ENCODE data around the gene KASH5. TPM values are rescaled to one million over a fixed set of nuclear protein-coding genes. Genes with fewer than 3 reads are reported as not detected.

The KASH5 gene
- total and polyA plus RNA-seq, 2 of the 8 experiments (the other 6 are each of a cell fraction or from before 2014, with no cell fraction given): 0.05 to 0.19 TPM

DNA sequence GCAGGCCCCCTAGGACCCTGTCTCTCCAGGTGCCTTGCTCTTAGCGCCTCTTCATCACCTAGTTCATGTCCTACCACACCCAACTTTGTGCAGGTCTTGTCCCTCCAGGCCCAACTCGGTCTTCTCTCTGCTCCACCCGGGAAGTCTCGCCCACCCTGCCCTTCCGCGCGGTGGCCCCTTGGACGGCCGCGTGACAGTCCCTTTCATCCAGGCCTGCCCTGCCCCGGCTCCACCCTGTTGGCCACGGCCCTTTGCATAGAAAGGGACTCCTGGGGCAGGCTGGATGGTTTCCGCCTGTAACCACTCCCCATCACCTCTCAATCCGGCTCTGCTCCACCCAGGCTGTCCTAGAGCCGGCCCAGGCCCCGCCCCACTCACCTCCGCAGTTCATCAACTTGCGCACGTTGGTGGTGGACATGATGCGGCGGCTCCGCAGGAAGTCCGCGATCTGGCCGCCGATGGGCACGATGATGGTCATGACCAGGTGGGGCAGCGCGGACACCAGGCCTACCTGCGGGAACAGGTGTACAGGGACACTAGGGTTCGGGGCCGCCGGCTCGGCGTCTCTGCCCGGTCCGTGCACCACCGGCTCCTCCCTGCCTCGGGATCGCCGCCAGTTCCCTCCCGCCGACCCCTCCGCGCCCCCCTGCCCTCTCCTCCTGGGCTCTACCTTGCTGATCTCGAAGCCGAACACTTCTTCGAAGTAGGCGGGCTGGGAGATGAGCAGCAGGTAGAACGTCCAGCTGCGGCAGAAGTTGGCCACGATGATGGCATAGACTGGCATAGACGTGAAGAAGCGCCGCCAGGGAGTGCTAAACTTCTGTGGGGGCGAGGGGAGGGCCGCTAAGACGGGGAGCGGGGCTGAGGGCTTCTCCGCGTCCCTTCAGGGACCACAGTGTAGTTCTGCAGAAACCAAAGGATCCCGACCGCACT, 44.4 kb downstream of the KASH5 start (continued):
- TF ChIP-seq SP1 (IDR thresholded peaks at IDR 0.05; ENCODE audit: low read depth, low read length): no peak
- TF ChIP-seq ASH2L (IDR thresholded peaks at IDR 0.05; ENCODE audit: low read length): peak; percentile 84
- TF ChIP-seq TAF1 (IDR thresholded peaks at IDR 0.05; ENCODE audit: low read depth, low read length): 0 out of 2 replicates have a peak, but pooled peaks have one; percentile 43
